ENCODE data around the gene CAMTA1. TPM values are rescaled to one million over a fixed set of nuclear protein-coding genes. Genes with fewer than 3 reads are reported as not detected.

CAMTA1 gene
- total RNA-seq, 6 experiments from 2014 or later, result 78.1 to 96.6 (median 86.1) TPM

DNA sequence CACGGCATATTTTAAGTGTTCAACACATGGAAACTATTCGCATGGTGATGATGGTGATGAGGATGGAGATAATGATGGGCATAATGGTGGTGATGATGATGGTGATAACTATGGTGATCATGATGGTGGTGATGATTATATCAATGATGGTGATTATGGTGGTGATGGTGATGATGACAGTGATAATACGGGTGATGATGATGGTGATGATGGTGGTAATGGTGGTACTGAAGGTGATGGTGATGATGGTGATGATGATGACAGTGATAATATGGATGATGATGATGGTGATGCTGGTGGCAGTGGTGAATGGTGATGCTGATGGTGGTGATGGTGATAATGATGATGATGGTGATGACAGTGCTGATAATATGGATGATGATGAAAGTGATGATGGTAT lies 644.0 kb downstream of the CAMTA1 start:
- Mint-ChIP-seq H3K4me3 (no peak overlapping the region), H3K9me3 (no peaks in the 10 kb centered on the region), H3K27ac (no peak overlapping the region), H3K36me3 (ENCODE audit: low read depth) (no peaks in the 10 kb centered on the region), H3K27me3 (ENCODE audit: insufficient read depth) (peaks cover 9% of the 10 kb centered on the region), H3K4me1 (ENCODE audit: low read depth) (peaks cover 16% of the 10 kb centered on the region; the same call in 1 of the 2 replicates)
- TF ChIP-seq, protein P1, sequence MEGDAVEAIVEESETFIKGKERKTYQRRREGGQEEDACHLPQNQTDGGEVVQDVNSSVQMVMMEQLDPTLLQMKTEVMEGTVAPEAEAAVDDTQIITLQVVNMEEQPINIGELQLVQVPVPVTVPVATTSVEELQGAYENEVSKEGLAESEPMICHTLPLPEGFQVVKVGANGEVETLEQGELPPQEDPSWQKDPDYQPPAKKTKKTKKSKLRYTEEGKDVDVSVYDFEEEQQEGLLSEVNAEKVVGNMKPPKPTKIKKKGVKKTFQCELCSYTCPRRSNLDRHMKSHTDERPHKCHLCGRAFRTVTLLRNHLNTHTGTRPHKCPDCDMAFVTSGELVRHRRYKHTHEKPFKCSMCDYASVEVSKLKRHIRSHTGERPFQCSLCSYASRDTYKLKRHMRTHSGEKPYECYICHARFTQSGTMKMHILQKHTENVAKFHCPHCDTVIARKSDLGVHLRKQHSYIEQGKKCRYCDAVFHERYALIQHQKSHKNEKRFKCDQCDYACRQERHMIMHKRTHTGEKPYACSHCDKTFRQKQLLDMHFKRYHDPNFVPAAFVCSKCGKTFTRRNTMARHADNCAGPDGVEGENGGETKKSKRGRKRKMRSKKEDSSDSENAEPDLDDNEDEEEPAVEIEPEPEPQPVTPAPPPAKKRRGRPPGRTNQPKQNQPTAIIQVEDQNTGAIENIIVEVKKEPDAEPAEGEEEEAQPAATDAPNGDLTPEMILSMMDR (IDR thresholded peaks at IDR 0.05), result no peak
- no peak for DNase-seq

DNA sequence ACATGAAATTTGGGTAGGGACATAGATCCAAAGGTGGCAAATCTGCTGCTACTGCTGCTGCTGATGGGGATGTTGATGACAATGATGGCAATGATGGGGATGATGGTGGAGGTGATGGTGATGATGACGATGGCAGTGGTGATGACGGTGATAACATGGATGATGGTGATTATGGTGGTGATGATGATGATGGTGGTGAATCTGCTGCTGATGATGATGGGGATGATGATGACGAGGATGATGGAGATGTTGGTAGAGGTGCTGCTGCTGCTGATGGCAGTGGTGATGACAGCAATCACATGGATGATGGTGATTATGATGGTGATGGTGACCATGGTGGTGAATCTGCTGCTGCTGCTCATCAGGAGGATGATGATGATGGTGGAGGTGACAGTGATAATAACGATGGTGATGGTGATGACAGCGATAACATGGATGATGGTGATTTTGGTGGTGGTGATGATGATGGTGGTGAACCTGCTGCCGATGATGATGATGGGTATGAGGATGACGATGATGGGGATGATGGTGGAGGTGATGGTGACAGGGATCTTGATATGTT lies 644.9 kb downstream of the CAMTA1 start:
- Mint-ChIP-seq H3K4me3 (no peak overlapping the region), H3K9me3 (no peaks in the 10 kb centered on the region), H3K27ac (no peak overlapping the region), H3K27me3 (ENCODE audit: insufficient read depth) (peaks cover 9% of the 10 kb centered on the region), H3K36me3 (ENCODE audit: low read depth) (no peaks in the 10 kb centered on the region), H3K4me1 (ENCODE audit: low read depth) (peaks cover 16% of the 10 kb centered on the region; the same call in 1 of the 2 replicates)
- TF ChIP-seq, protein P1 (IDR thresholded peaks at IDR 0.05), result no peak
- no peak for DNase-seq

DNA sequence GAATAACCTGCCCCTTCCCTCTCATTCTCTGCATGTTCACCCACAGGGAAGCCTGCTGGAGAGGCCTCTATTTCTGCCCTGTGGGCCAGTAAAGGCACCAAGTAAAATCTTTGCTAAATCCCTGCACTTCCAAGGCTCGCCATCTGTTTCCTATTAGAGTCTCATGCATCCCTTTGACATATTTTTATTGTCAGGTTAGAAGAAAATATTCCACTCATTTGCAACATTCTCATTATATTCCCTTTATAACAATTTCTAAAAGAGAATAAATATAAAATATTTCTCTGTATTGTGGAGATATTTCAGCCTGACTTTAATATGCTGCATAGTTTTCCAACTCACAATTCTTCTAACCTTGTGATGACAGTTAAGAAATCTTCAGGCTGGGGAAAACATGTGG lies 645.4 kb downstream of the CAMTA1 start:
- H3K4me3 Mint-ChIP-seq, result no peak overlapping the region
- peaks cover 9% of the 10 kb centered on the region for H3K27me3 Mint-ChIP-seq (ENCODE audit: insufficient read depth)
- TF ChIP-seq, protein P1 (IDR thresholded peaks at IDR 0.05), result no peak
- DNase-seq, result no peak
- peaks cover 16% of the 10 kb centered on the region; the same call in 1 of the 2 replicates for H3K4me1 Mint-ChIP-seq (ENCODE audit: low read depth)
- H3K9me3 Mint-ChIP-seq, result no peaks in the 10 kb centered on the region
- no peak overlapping the region for H3K27ac Mint-ChIP-seq
- no peaks in the 10 kb centered on the region for H3K36me3 Mint-ChIP-seq (ENCODE audit: low read depth)

DNA sequence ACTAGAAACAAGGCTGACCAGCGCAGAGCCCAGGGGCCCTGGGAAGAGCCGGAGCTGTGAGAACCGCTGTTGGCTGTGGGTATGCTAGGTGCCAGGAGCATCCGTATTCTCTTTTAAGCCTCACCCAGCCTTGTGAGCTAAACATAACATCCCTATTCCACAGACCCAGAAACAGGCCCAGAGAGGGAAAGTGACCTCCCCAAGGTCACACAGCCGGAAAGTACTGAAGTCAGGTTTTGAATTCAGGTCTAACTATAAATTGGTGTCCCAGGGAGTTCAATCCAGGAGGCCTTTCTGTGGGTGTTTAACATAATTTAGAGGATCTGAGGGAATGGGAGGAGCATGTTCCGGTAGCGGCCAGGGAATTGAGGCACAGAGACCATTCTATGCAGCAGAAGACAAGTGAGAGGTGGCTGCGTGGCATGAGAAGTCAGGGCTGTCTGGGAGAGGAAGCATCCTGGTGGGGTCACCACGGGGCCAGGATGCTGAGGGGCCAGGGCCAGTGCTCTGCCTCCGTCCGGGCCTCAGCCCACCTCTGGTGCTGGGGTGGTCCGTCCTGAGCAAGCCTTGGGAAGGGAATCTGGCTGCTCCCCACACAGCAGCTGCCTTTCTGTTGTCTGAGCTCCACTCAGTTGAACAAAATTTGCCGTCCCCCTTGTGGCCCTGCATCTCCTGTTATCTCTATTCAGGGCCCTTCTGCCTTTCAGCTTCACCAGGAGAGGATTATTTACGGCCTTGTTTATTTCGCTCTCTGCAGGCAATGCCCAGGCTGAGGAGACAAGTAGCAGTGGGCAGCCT lies 647.0 kb downstream of the CAMTA1 start:
- DNase-seq, result no peak
- Mint-ChIP-seq H3K4me1 (ENCODE audit: low read depth) (peaks cover 6% of the 10 kb centered on the region; the same call in 1 of the 2 replicates), H3K36me3 (ENCODE audit: low read depth) (no peaks in the 10 kb centered on the region), H3K27ac (no peak overlapping the region), H3K27me3 (ENCODE audit: insufficient read depth) (peaks cover 8% of the 10 kb centered on the region), H3K4me3 (no peak overlapping the region), H3K9me3 (no peaks in the 10 kb centered on the region)
- TF ChIP-seq, protein P1 (IDR thresholded peaks at IDR 0.05), result no peak

DNA sequence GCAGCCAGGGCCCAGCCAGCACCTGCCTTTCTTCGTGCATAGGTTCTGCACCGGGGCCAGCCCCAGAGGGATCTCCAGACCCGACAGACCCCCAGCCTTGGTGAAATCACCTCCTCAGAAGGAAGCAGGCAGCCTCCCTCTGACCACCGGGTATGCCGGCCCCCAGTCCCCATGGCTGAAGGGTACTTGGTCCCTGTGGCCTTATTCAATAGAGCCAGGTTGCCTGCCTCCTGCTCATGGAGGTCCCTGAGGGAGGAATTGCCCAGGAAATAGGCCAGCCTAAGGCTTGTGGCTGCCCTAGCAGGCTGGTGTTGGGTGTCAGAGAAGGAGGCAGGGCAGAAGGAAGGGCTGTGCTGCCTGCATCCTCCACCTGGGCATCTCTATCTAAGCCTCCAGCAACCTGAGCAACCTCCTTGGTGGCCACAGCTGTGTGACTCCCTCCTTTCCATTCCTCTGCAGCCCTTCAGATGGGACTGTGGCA lies 647.7 kb downstream of the CAMTA1 start:
- Mint-ChIP-seq H3K27me3 (ENCODE audit: insufficient read depth) (peaks cover 3% of the 10 kb centered on the region), H3K36me3 (ENCODE audit: low read depth) (no peaks in the 10 kb centered on the region), H3K9me3 (no peaks in the 10 kb centered on the region), H3K4me1 (ENCODE audit: low read depth) (peaks cover under 1% of the 10 kb centered on the region; the same call in 1 of the 2 replicates), H3K27ac (no peak overlapping the region), H3K4me3 (no peak overlapping the region)
- TF ChIP-seq, protein P1 (IDR thresholded peaks at IDR 0.05), result no peak
- no peak for DNase-seq
